GM23248 (cell line): ENCODE measurements around the gene RERE.

Experiments
- EZH2 ChIP-seq: fragments of 200-600 bp; sonication (generic); IDR thresholded peaks from 2 replicates; pipeline ENCODE4 v1.6.1; 2018; ENCODE audit warnings: antibody characterized with exemption, mild to moderate bottlenecking; ENCODE audit not compliant: insufficient read depth, poor library complexity, severe bottlenecking
- EZH2phosphoT487 ChIP-seq: fragments of 200-600 bp; sonication (generic); IDR thresholded peaks from 2 replicates; pipeline ENCODE4 v1.6.1; 2018; ENCODE audit warnings: antibody characterized with exemption, moderate library complexity, mild to moderate bottlenecking, low read depth; ENCODE audit not compliant: insufficient read depth

DNA sequence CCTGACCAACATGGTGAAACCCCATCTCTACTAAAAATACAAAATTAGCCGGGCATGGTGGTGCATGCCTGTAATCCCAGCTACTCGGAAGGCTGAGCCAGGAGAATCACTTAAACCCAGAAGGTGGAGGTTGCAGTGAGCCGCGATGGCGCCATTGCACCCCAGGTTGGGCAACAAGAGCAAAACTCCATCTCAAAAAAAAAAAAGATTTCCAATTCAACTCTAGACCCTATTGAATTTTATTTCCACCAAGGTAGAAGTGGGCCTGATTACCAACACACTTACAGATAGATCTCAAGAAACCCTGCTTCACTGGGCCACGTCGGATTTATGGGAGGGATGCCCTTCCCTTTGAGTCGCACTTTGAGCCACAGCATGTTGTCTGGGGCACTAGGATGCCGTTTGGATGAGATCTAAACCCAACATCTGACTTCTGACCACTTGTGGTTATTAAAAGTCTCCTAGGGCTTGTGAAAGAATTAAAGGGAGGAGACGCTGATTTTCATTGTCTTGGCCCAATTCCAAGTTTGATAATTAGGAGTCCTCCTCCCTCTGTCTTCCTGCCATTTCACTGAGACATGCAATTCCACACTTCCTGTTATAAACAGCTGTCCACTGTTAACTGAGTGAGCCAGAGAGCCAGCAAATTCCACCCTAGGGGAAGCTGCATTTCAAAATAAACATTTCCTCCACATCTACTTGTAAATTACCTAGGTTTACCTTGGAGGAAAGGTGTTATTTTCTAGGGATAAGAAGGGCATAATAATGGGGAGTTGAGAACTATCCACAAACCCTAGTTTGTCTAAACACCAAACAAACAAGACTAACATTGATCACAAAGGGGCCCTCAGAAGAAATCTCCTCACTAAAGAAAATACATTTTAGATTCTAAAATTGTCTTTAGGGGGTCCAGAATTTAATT is 5.2 kb upstream of the RERE start:
- TF ChIP-seq EZH2phosphoT487 (0 out of 2 replicates have a peak, but pooled peaks have one; percentile 48), EZH2 (no peak)
